ENCODE data around the gene UBE2V1.

Gene UBE2V1

DNA sequence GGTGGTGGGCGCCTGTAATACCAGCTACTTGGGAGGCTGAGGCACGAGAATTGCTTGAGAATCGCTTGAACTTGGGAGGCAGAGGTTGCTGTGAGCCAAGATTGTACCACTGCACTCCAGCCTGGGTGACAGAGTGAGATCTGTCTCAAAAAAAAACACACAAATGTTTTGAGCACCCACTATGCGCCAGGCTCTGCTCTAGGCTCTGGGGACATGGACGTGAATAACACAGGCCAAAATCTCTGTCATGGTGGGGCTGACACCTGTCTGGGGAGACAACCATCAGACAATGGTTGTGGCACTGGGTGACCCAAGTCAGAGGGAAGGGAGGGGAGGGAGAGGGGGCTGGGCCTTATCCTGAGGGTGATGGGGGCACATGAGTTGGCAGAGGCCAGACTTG lies 62.7 kb downstream of the UBE2V1 start:
- no peak for TF ChIP-seq HDGF (IDR thresholded peaks at IDR 0.05; ENCODE audit: borderline replicate concordance)
- no peak for TF ChIP-seq SP1 (IDR thresholded peaks at IDR 0.05)
- TF ChIP-seq NFRKB (IDR thresholded peaks at IDR 0.05) = no peak
- no peak for TF ChIP-seq CTBP1 (IDR thresholded peaks at IDR 0.05; ENCODE audit: borderline replicate concordance)
- TF ChIP-seq, protein P1, sequence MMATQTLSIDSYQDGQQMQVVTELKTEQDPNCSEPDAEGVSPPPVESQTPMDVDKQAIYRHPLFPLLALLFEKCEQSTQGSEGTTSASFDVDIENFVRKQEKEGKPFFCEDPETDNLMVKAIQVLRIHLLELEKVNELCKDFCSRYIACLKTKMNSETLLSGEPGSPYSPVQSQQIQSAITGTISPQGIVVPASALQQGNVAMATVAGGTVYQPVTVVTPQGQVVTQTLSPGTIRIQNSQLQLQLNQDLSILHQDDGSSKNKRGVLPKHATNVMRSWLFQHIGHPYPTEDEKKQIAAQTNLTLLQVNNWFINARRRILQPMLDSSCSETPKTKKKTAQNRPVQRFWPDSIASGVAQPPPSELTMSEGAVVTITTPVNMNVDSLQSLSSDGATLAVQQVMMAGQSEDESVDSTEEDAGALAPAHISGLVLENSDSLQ (IDR thresholded peaks at IDR 0.05) = no peak
- TF ChIP-seq ARNT (IDR thresholded peaks at IDR 0.05) = no peak
- TF ChIP-seq FOXK2 (IDR thresholded peaks at IDR 0.05) = no peak
- no peak for TF ChIP-seq BHLHE40 (IDR thresholded peaks at IDR 0.05; ENCODE audit: borderline replicate concordance)
- no peak for TF ChIP-seq LEF1 (IDR thresholded peaks at IDR 0.05; ENCODE audit: borderline replicate concordance)
- ChIA-PET POLR2A (no interaction called here), CTCF (no interaction called here)
- DNase-seq (ENCODE audit: extremely low spot score) = no peak

DNA sequence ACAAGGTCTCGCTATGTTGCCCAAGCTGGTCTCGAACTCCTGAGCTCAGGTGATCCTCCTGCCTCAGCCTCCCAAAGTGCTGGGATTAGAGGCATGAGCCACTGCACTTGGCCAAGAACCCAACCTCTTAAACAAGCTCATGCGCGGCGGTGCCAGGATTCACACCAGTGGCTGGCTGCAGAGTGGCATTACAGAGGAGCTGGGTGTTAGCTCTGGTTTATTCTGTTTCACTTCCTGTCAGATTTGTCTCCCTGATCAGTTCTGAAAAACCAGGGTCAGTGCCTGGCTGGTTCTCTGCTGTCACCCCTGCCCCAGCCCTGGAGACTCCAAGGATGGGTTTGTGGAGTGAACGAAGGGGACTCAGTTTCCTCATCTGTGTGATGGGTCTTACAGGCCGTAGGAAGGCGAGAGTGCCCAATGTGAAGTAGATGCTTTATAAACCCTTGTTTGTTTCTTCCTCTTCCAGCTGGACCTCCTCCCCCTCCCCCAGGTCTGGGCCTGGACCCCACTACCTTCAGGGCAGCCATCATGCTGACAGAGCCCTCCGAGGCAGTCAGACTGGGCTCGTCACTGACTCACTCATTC lies 63.4 kb downstream of the UBE2V1 start:
- POLR2A ChIA-PET = no interaction called here
- TF ChIP-seq HDGF (IDR thresholded peaks at IDR 0.05; ENCODE audit: borderline replicate concordance) = no peak
- TF ChIP-seq ARNT (IDR thresholded peaks at IDR 0.05) = no peak
- TF ChIP-seq LEF1 (IDR thresholded peaks at IDR 0.05; ENCODE audit: borderline replicate concordance) = no peak
- TF ChIP-seq SP1 (IDR thresholded peaks at IDR 0.05) = no peak
- TF ChIP-seq SUZ12 (IDR thresholded peaks at IDR 0.05) = no peak
- CTCF ChIA-PET = no interaction called here
- no peak for DNase-seq (ENCODE audit: extremely low spot score)

DNA sequence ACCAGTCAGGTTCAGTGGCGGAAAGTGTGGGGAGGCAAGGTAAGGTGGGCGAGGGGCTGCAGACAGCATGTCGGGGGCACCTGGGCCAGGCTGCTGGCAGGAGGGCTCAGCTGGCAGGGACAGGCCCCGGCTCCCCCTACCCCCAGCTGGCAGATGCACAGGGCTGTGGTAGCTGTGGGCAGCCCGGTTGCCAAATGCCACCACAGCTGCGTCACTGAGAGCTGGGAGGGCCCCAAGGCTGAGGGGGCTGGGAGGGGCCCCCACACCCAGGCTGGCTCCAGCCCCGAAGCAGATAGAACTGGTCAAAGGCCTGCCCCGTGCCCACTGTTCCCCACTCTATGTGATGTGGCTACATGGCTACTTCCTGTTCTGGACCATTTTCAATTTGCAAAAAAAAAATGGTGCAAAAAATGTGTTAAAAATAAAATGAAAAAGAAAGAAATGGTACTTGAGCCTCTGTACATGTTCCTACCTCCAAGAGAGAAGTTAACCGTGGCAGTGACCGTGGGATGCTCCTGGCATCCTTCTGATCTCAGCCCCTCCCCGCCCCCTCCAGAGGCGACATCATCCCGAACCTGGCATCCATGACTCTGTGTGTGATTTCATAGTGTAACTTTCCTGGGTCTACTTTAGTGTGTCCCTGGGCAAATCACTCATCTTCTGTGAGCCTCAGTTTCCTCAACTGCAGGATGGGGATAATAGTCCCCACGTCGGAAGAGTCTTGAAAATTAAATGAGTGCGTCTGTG lies 64.4 kb downstream of the UBE2V1 start:
- CTCF ChIA-PET = no interaction called here
- DNase-seq (ENCODE audit: extremely low spot score) = no peak
- POLR2A ChIA-PET = no interaction called here
- no peak for TF ChIP-seq LEF1 (IDR thresholded peaks at IDR 0.05; ENCODE audit: borderline replicate concordance)
- no peak for TF ChIP-seq BHLHE40 (IDR thresholded peaks at IDR 0.05; ENCODE audit: borderline replicate concordance)
- no peak for TF ChIP-seq NFRKB (IDR thresholded peaks at IDR 0.05)
- TF ChIP-seq, protein P1 (IDR thresholded peaks at IDR 0.05) = no peak
- TF ChIP-seq TARDBP (IDR thresholded peaks at IDR 0.05) = no peak
- TF ChIP-seq FOXA1 (IDR thresholded peaks at IDR 0.05) = no peak
- TF ChIP-seq L3MBTL2 (conservative IDR thresholded peaks at IDR 0.05) = no peak
- no peak for TF ChIP-seq FOXM1 (IDR thresholded peaks at IDR 0.05; ENCODE audit: borderline replicate concordance)
- no peak for TF ChIP-seq ZNF384 (IDR thresholded peaks at IDR 0.05)
- no peak for TF ChIP-seq SUZ12 (IDR thresholded peaks at IDR 0.05)
- no peak for TF ChIP-seq ARNT (IDR thresholded peaks at IDR 0.05)
- TF ChIP-seq ELF4 (IDR thresholded peaks at IDR 0.05) = no peak
- TF ChIP-seq SP1 (IDR thresholded peaks at IDR 0.05) = no peak
- no peak for TF ChIP-seq HDGF (IDR thresholded peaks at IDR 0.05; ENCODE audit: borderline replicate concordance)
- no peak for TF ChIP-seq FOXK2 (IDR thresholded peaks at IDR 0.05)
- TF ChIP-seq CTBP1 (IDR thresholded peaks at IDR 0.05; ENCODE audit: borderline replicate concordance) = no peak

DNA sequence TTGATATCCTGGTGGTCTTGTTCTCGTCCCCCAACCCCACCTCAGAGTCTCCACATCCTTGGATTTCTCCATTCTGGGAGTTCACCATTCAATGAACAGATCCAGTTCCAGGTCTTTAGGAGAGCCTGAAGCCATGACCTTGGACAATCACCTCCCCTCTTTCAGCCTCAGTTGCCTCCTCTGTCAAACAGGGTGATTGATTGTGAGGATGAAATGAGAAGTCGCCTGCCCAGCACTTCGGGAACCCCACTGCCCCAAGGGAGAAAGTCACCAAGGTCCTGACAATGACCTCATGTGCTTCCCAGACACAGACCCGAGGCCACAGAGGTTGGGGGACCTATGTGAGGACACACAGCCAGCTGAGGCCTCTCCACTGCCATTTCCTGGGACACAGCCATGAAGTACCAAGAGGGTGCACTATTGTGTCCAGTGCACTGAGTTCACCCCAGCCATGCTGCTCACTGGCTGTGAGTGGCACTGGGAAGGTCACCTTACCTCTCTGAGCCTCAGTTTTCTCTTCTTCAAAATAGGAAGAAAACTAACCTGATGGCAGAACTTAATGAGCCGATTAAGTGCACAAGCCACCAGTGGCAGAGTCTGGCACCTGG lies 68.5 kb downstream of the UBE2V1 start:
- POLR2A ChIA-PET = no interaction called here
- CTCF ChIA-PET = no interaction called here
- DNase-seq (ENCODE audit: extremely low spot score) = no peak
- no peak for TF ChIP-seq SP1 (IDR thresholded peaks at IDR 0.05)
- TF ChIP-seq FOXM1 (IDR thresholded peaks at IDR 0.05; ENCODE audit: borderline replicate concordance) = no peak
- TF ChIP-seq, protein P1 (IDR thresholded peaks at IDR 0.05) = no peak
- no peak for TF ChIP-seq L3MBTL2 (conservative IDR thresholded peaks at IDR 0.05)
- no peak for TF ChIP-seq ELF4 (IDR thresholded peaks at IDR 0.05)
- no peak for TF ChIP-seq ARNT (IDR thresholded peaks at IDR 0.05)
- TF ChIP-seq LEF1 (IDR thresholded peaks at IDR 0.05; ENCODE audit: borderline replicate concordance) = no peak

DNA sequence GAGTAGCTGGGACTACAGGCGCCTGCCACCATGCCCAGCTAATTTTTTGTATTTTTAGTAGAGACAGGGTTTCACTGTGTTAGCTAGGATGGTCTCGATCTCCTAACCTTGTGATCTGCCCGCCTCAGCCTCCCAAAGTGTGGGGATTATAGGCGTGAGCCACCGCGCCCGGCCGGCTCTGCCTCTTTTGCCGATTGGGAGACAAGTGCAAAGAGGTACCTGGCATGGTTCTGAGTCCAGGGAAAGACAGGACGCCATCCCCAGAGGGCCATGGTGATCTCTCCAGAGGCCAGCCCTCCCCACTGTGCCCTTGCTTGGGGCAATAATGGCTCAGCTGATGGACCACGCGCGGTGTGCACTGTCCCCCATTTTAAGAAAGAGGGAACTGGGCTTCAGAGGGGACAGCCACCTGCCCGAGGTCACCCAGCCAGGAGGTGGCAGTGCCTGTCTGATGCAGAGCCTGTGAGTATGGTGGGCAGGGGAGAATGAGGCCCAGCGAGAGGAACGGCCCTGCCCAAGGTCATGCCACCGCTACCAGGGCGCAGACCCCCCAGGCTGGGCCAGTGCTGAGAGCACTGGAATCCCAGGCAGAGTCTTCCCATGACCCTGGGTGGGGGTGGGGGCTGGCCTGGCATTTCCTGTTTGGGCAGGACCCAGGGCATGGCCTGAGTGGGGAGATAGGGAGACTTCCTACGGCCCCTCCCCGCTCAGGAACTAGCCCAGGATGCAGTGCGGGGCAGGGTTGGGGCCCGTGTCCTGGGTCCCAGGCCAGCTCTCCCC lies 69.2 kb downstream of the UBE2V1 start:
- POLR2A ChIA-PET = no interaction called here
- TF ChIP-seq CTBP1 (IDR thresholded peaks at IDR 0.05; ENCODE audit: borderline replicate concordance) (no peak), SUZ12 (IDR thresholded peaks at IDR 0.05) (no peak), ELF4 (IDR thresholded peaks at IDR 0.05) (no peak), NFRKB (IDR thresholded peaks at IDR 0.05) (no peak), L3MBTL2 (conservative IDR thresholded peaks at IDR 0.05) (no peak)
- TF ChIP-seq, protein P1 (IDR thresholded peaks at IDR 0.05) = no peak
- CTCF ChIA-PET = no interaction called here
- no peak for DNase-seq (ENCODE audit: extremely low spot score)
